H9 (cell line): ENCODE measurements around the gene ACACB. TPM values are rescaled to one million over a fixed set of nuclear protein-coding genes. Genes with fewer than 3 reads are reported as not detected.

Experiments
- DNase-seq: peaks from one replicate; pipeline ENCODE4 v3.0.0-alpha.2; 2017
- H2AFZ ChIP-seq: one replicate; pipeline ENCODE4 v1.6.1; 2013; ENCODE audit warnings: mild to moderate bottlenecking, low read length, control low read depth, moderate library complexity
- H2AK5ac ChIP-seq: 2 replicates; pipeline ENCODE4 v1.6.1; 2013; ENCODE audit warnings: low read length, control low read depth, mixed read lengths; ENCODE audit not compliant: insufficient read length
- H2BK120ac ChIP-seq: one replicate; pipeline ENCODE4 v1.6.1; 2013; ENCODE audit warnings: low read depth, mild to moderate bottlenecking, low read length, control low read depth, inconsistent platforms; ENCODE audit not compliant: poor library complexity, severe bottlenecking
- H2BK12ac ChIP-seq: 2 replicates; pipeline ENCODE4 v1.6.1; 2013; ENCODE audit warnings: low read length, control low read depth, mixed read lengths, low read depth; ENCODE audit not compliant: insufficient read length
- H2BK15ac ChIP-seq: 2 replicates; pipeline ENCODE4 v1.6.1; 2013; ENCODE audit warnings: low read depth, low read length, control low read depth
- H2BK20ac ChIP-seq: one replicate; pipeline ENCODE4 v1.6.1; 2013; ENCODE audit warnings: low read depth, mild to moderate bottlenecking, low read length, control low read depth, inconsistent platforms; ENCODE audit not compliant: poor library complexity, severe bottlenecking
- H2BK5ac ChIP-seq: 2 replicates; pipeline ENCODE4 v1.6.1; 2013; ENCODE audit warnings: low read length, control low read depth, mixed read lengths; ENCODE audit not compliant: insufficient read length
- H3K14ac ChIP-seq: 2 replicates; pipeline ENCODE4 v1.6.1; 2013; ENCODE audit warnings: low read length, control low read depth; ENCODE audit not compliant: insufficient read depth
- H3K18ac ChIP-seq: 2 replicates; pipeline ENCODE4 v1.6.1; 2013; ENCODE audit warnings: low read depth, mild to moderate bottlenecking, mixed read lengths, low read length, control low read depth; ENCODE audit not compliant: insufficient read length
- H3K23ac ChIP-seq: 2 replicates; pipeline ENCODE4 v1.6.1; 2013; ENCODE audit warnings: low read length, control low read depth, mixed read lengths, low read depth; ENCODE audit not compliant: insufficient read length
- H3K23me2 ChIP-seq: 2 replicates; pipeline ENCODE4 v1.6.1; 2013; ENCODE audit warnings: low read depth, mild to moderate bottlenecking, mixed read lengths, low read length, control low read depth; ENCODE audit not compliant: insufficient read length, poor library complexity, severe bottlenecking
- H3K27ac ChIP-seq: 2 replicates; pipeline ENCODE4 v1.5.1; 2013; ENCODE audit warnings: low read length, control low read depth, mixed read lengths, low read depth; ENCODE audit not compliant: insufficient read length
- H3K27me3 ChIP-seq: 2 replicates; pipeline ENCODE4 v1.6.1; 2013; ENCODE audit warnings: low read length, control low read depth, inconsistent platforms; ENCODE audit not compliant: insufficient read depth
- H3K4ac ChIP-seq: 2 replicates; pipeline ENCODE4 v1.6.1; 2013; ENCODE audit warnings: low read depth, mild to moderate bottlenecking, control low read depth, inconsistent platforms, low read length, moderate library complexity
- H3K4me1 ChIP-seq: 2 replicates; pipeline ENCODE4 v1.6.1; 2013; ENCODE audit warnings: low read length, control low read depth, inconsistent platforms; ENCODE audit not compliant: insufficient read depth
- H3K4me2 ChIP-seq: 2 replicates; pipeline ENCODE4 v1.6.1; 2013; ENCODE audit warnings: low read length, control low read depth, mixed read lengths; ENCODE audit not compliant: insufficient read length, insufficient read depth
- H3K56ac ChIP-seq: 2 replicates; pipeline ENCODE4 v1.6.1; 2013; ENCODE audit warnings: low read depth, mild to moderate bottlenecking, mixed read lengths, low read length, control low read depth; ENCODE audit not compliant: insufficient read length
- H3K79me1 ChIP-seq: 2 replicates; pipeline ENCODE4 v1.6.1; 2013; ENCODE audit warnings: low read depth, mild to moderate bottlenecking, moderate library complexity, low read length, control low read depth, inconsistent platforms; ENCODE audit not compliant: insufficient read depth, poor library complexity, severe bottlenecking
- H3K79me2 ChIP-seq: 2 replicates; pipeline ENCODE4 v1.6.1; 2013; ENCODE audit warnings: low read length, control low read depth, inconsistent platforms; ENCODE audit not compliant: insufficient read depth
- H3K9ac ChIP-seq: 2 replicates; pipeline ENCODE4 v1.6.1; 2013; ENCODE audit warnings: low read length, control low read depth, mixed read lengths; ENCODE audit not compliant: insufficient read length; ENCODE audit errors: extremely low read depth
- H3K9me3 ChIP-seq: one replicate; pipeline ENCODE4 v1.6.1; 2013; ENCODE audit warnings: low read depth, low read length, inconsistent platforms; ENCODE audit not compliant: control insufficient read depth
- H3T11ph ChIP-seq: one replicate; pipeline ENCODE4 v1.6.1; 2013; ENCODE audit warnings: mild to moderate bottlenecking, low read length, control low read depth, inconsistent platforms
- H4K20me1 ChIP-seq: one replicate; pipeline ENCODE4 v1.6.1; 2013; ENCODE audit not compliant: control insufficient read depth, insufficient read length, insufficient read depth
- H4K5ac ChIP-seq: 2 replicates; pipeline ENCODE4 v1.6.1; 2013; ENCODE audit warnings: low read depth, mild to moderate bottlenecking, mixed read lengths, low read length, control low read depth; ENCODE audit not compliant: insufficient read length
- H4K8ac ChIP-seq: replicated peaks from 2 replicates; pipeline ENCODE4 v1.6.1; 2013; ENCODE audit warnings: low read length, control low read depth, mixed read lengths, low read depth; ENCODE audit not compliant: insufficient read length
- H4K91ac ChIP-seq: 2 replicates; pipeline ENCODE4 v1.6.1; 2013; ENCODE audit warnings: low read depth, mild to moderate bottlenecking, moderate library complexity, mixed read lengths, low read length, control low read depth; ENCODE audit not compliant: insufficient read length
- H3K27ac Mint-ChIP-seq, 3 experiments: 2 replicates in 2 of 3; 3 replicates in 1 of 3; pipeline ENCODE4 v1.8.0; 2020 to 2021; ENCODE audit warnings: mixed read lengths in 3 of 3, mild to moderate bottlenecking in 1 of 3, moderate library complexity in 1 of 3
- H3K27me3 Mint-ChIP-seq: 2 replicates; pipeline ENCODE4 v1.8.0; 2021; ENCODE audit warnings: low read depth, mild to moderate bottlenecking, moderate library complexity, mixed read lengths
- H3K36me3 Mint-ChIP-seq, 3 experiments: 2 replicates in 2 of 3; 3 replicates in 1 of 3; pipeline ENCODE4 v1.8.0; 2020 to 2021; ENCODE audit warnings: low read depth in 3 of 3, mixed read lengths in 3 of 3; ENCODE audit not compliant: insufficient read depth in 1 of 3
- H3K4me1 Mint-ChIP-seq, 2 experiments: 2 replicates each; pipeline ENCODE4 v1.8.0; 2020; ENCODE audit warnings: mixed read lengths in 2 of 2
- H3K4me3 Mint-ChIP-seq, 2 experiments: 2 replicates in 1 of 2; 3 replicates in 1 of 2; pipeline ENCODE4 v1.8.0; 2020 to 2021; ENCODE audit warnings: mild to moderate bottlenecking in 2 of 2, mixed read lengths in 2 of 2, moderate library complexity in 1 of 2
- H3K9me3 Mint-ChIP-seq, 2 experiments: 2 replicates in 1 of 2; 3 replicates in 1 of 2; pipeline ENCODE4 v1.8.0; 2020; ENCODE audit warnings: mild to moderate bottlenecking in 2 of 2, mixed read lengths in 2 of 2, moderate library complexity in 1 of 2
- WGBS: extraction: QIAGEN DNeasy Blood & Tissue Kit; methylation state at CpG from one replicate; pipeline ENCODE4 v1.1.7; 2013; ENCODE audit warnings: missing lambda C conversion rate, low lambda C conversion rate, mixed read lengths; ENCODE audit not compliant: insufficient read length; ENCODE audit errors: extremely low coverage; 5-methylcytosine and 5-hydroxymethylcytosine counted together
- total RNA-seq: library from RNA; stranded (reverse); gene quantifications from 2 replicates; pipeline ENCODE4 v1.2.1, GENCODE V29; 2021
- TF ChIP-seq, protein P1 (sequence below): fragments of 200-600 bp; sonication (generic); conservative IDR thresholded peaks from 3 replicates; pipeline ENCODE4 v1.8.0; 2021; ENCODE audit warnings: antibody characterized with exemption, mild to moderate bottlenecking

Gene ACACB
- total RNA-seq, 1 experiment from 2014 or later, result 14.2 TPM

DNA sequence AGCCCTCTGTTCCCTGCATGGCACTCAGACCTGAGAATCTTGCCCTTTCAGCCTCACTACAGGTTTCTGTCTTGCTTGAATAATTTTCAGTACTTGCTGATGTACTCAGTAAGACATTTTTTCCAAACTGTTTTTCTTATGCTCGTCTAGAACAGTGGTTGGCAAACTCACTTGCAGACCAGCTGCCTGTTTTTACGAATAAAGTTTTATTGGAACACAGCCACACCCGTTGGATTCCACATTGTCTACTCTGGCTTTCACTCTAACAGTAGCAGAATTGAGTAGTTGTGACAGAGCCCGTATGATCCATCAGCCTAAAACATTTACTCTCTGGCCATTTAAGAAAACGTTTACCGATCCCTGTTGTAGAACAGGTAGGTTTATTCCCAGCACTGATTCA is 119.9 kb downstream of the ACACB start:
- Histone ChIP-seq H3K18ac (no peak overlapping the region), H3K27me3 (no peaks in the 10 kb centered on the region), H4K8ac (no peak overlapping the region), H2BK12ac (no peak overlapping the region), H4K20me1 (no peaks in the 10 kb centered on the region), H3K79me1 (no peaks in the 10 kb centered on the region), H4K5ac (no peak overlapping the region), H3K4me2 (no peak overlapping the region), H3K9ac (no peak overlapping the region), H3K4ac (no peak overlapping the region), H2BK120ac (no peak overlapping the region), H3K9me3 (no peaks in the 10 kb centered on the region), H2BK20ac (no peak overlapping the region), H3K56ac (no peak overlapping the region), H2BK5ac (no peak overlapping the region), H3K27ac (no peak overlapping the region), H3K23ac (no peak overlapping the region), H3K23me2 (no peaks in the 10 kb centered on the region), H2AFZ (no peak overlapping the region), H4K91ac (no peak overlapping the region), H2AK5ac (no peak overlapping the region), H3K4me1 (no peaks in the 10 kb centered on the region), H3K14ac (no peak overlapping the region), H3T11ph (no peak overlapping the region), H3K79me2 (no peaks in the 10 kb centered on the region), H2BK15ac (no peak overlapping the region)
- Mint-ChIP-seq H3K27ac (no peak overlapping the region), H3K27me3 (no peaks in the 10 kb centered on the region), H3K36me3 (peaks cover 2 to 26% (median 21%) of the 10 kb centered on the region in 3 experiments; a peak in 5 of 7 replicates), H3K9me3 (no peaks in the 10 kb centered on the region), H3K4me1 (no peaks in the 10 kb centered on the region; a peak in 1 of 4 replicates), H3K4me3 (no peak overlapping the region)
- WGBS, result no CpG with 5 or more reads among the region's 6 CpGs
- TF ChIP-seq, protein P1, sequence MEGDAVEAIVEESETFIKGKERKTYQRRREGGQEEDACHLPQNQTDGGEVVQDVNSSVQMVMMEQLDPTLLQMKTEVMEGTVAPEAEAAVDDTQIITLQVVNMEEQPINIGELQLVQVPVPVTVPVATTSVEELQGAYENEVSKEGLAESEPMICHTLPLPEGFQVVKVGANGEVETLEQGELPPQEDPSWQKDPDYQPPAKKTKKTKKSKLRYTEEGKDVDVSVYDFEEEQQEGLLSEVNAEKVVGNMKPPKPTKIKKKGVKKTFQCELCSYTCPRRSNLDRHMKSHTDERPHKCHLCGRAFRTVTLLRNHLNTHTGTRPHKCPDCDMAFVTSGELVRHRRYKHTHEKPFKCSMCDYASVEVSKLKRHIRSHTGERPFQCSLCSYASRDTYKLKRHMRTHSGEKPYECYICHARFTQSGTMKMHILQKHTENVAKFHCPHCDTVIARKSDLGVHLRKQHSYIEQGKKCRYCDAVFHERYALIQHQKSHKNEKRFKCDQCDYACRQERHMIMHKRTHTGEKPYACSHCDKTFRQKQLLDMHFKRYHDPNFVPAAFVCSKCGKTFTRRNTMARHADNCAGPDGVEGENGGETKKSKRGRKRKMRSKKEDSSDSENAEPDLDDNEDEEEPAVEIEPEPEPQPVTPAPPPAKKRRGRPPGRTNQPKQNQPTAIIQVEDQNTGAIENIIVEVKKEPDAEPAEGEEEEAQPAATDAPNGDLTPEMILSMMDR, result no peak
- no peak for DNase-seq
